HG03378 (cell line): ENCODE results near the gene COPB1.
A peak's percentile ranks its signal among the peaks of the same experiment; 100 is the strongest.

Source experiments
- ATAC-seq: cut with Tn5 transposase; IDR thresholded peaks from one replicate; pipeline ENCODE4 v1.9.1; 2021; ENCODE audit warnings: mild to moderate bottlenecking, moderate library complexity; ENCODE audit not compliant: unreplicated experiment

The COPB1 gene

GRCh38 chr11:14435717-14436512, 63.7 kb downstream of the COPB1 start:
- ATAC-seq: no peak

- ATAC-seq: no peak
Measured at GRCh38 chr11:14425621-14426020, 74.0 kb downstream of the COPB1 start.

DNA sequence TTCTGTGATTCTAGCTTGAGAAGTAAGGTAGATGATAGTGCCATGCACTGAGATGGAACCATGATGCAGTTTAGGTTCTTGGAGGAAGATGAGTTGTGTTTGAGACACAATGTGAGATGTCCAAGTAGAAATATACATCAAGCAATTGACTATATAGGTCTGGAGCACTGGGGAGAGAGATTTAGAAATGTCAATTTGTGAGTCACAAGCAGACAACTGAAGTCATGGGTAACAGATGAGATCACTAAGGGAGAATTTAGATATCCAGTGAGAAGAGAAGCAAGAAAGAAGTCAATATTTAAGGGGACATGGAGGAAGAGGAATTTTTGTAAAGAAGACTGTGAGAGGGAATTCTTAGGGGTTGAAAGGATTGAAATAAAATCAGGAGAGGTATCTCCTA, 75.5 kb downstream of the COPB1 start:
- no peak for ATAC-seq

- ATAC-seq: no peak
Measured at GRCh38 chr11:14423633-14424032, 76.0 kb downstream of the COPB1 start.

GRCh38 chr11:14422814-14423182, 76.8 kb downstream of the COPB1 start:
- ATAC-seq: no peak

GRCh38 chr11:14422052-14422813, 77.4 kb downstream of the COPB1 start:
- ATAC-seq: no peak

DNA sequence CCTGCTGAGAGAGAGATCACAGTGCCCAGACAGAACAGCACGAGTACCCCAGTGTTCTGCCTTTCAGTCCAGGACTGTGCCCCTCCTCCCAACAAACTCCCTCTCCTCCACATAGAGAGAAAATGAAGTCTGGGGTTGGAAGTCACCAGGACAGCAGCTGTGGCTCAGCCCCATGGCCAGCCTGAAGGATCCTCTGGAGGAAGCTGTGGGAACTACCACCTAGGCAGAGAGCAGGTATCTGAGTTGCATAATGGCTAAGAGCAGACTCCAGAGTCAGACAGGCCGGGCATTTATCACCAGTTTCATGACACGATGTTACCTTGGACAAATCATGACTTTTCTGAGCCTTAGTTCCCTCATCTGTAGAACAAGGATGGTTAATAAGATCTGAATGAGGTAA, 79.4 kb downstream of the COPB1 start:
- no peak for ATAC-seq

- ATAC-seq: no peak
Measured at GRCh38 chr11:14418801-14419417, 80.7 kb downstream of the COPB1 start.

DNA sequence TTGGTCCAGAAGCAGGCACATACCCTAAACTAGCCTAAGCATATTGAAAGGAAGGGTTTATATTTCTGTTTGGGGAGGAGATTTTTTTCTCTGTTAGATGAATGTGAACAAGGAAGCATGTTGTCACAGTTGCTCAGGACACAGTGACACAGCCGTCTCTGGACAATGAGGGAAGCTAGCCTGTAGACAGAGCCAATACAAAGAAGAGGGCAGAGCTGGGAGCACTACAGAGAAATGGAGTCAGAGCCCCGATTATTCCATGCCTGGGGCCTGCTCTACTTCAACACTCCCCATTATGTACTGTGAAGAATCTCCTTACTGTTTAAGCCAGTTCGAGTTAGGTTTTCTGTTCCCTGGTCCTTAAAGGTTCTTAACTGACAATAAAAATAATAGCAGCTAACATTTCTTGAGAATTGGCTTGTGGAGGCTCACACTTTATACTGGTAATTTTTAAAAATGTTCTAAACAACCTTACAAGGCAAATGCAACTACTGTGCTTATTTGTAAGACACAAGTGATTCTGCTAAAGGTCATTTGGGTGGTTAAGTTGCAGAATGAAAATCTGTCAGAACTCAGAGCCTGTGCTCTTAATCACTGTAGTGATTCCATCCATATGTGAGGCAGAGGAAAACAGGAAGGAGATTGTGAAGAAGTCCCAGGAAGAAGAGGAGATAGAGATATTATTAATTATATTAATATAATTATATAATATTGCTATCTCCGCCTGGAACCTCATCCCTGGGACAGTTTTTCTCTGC, 81.8 kb downstream of the COPB1 start:
- no peak for ATAC-seq

GRCh38 chr11:14417186-14417585, 82.4 kb downstream of the COPB1 start:
- no peak for ATAC-seq

GRCh38 chr11:14414470-14415461, 84.8 kb downstream of the COPB1 start:
- peak; percentile 93 for ATAC-seq

- no peak for ATAC-seq
Measured at GRCh38 chr11:14413307-14414069, 86.1 kb downstream of the COPB1 start.

GRCh38 chr11:14411818-14412217, 87.8 kb downstream of the COPB1 start:
- ATAC-seq: no peak

- ATAC-seq: no peak
Measured at GRCh38 chr11:14409891-14410290, 89.7 kb downstream of the COPB1 start.

- ATAC-seq: no peak
Measured at GRCh38 chr11:14408612-14409011, 91.0 kb downstream of the COPB1 start.
